ENCODE measurements around the gene GPR45.
A peak's percentile ranks its signal among the peaks of the same experiment; 100 is the strongest.
"Not testable (repeated sequence)": the region's sequence is repeated elsewhere in the genome, so short reads cannot be mapped to it uniquely, and the experiment has no call there.

Gene GPR45

GRCh38 chr2:105241443-105241842 lies at the start of gene GPR45:
Gene GPR45 (plus strand): TSS chr2:105241743. CDS start chr2:105241859, 116 bp downstream.
- DNase-seq, result no peak

GRCh38 chr2:105194022-105194675 lies 47.4 kb upstream of the GPR45 start:
- DNase-seq, result no peak

GRCh38 chr2:105196651-105197050 lies 44.9 kb upstream of the GPR45 start:
- no peak for DNase-seq

GRCh38 chr2:105215586-105216192 lies 25.9 kb upstream of the GPR45 start:
- DNase-seq, result no peak

- DNase-seq, result no peak
These were observed 20.9 kb upstream of the GPR45 start for GRCh38 chr2:105220604-105221003.

GRCh38 chr2:105224444-105224843 lies 17.1 kb upstream of the GPR45 start:
- no peak for DNase-seq

- no peak for DNase-seq
These were observed 10.3 kb upstream of the GPR45 start for GRCh38 chr2:105231232-105231619.

GRCh38 chr2:105235388-105236059 lies 6.0 kb upstream of the GPR45 start:
- DNase-seq, result peak; percentile 43

- no peak for DNase-seq
These were observed 5.5 kb upstream of the GPR45 start for GRCh38 chr2:105236060-105236424.

- DNase-seq, result no peak
These were observed 4.3 kb upstream of the GPR45 start for GRCh38 chr2:105237045-105237765.

GRCh38 chr2:105238664-105239240 lies 2.8 kb upstream of the GPR45 start:
- DNase-seq, result no peak

- DNase-seq, result no peak
These were observed 1.6 kb upstream of the GPR45 start for GRCh38 chr2:105239924-105240323.

GRCh38 chr2:105242286-105242993 lies 897 bp downstream of the GPR45 start:
- no peak for DNase-seq

- no peak for DNase-seq
These were observed 2.4 kb downstream of the GPR45 start for GRCh38 chr2:105243961-105244360.

GRCh38 chr2:105244451-105244850 lies 2.9 kb downstream of the GPR45 start:
- DNase-seq, result no peak

GRCh38 chr2:105248316-105249070 lies 7.0 kb downstream of the GPR45 start:
- no peak for DNase-seq

GRCh38 chr2:105249181-105249580 lies 7.6 kb downstream of the GPR45 start:
- DNase-seq, result no peak

- no peak for DNase-seq
These were observed 8.3 kb downstream of the GPR45 start for GRCh38 chr2:105249891-105250290.

- not testable (repeated sequence) for DNase-seq
These were observed 9.6 kb downstream of the GPR45 start for GRCh38 chr2:105251016-105251648.

- no peak for DNase-seq
These were observed 10.7 kb downstream of the GPR45 start for GRCh38 chr2:105252271-105252670.

- no peak for DNase-seq
These were observed 13.1 kb downstream of the GPR45 start for GRCh38 chr2:105254531-105255210.
